ENCODE data around the gene KIAA2012. TPM values are rescaled to one million over a fixed set of nuclear protein-coding genes. Genes with fewer than 3 reads are reported as not detected.

Gene KIAA2012
- total RNA-seq, 4 donors from 2014 or later = 0.15 to 0.76 (median 0.26) TPM; not detected in 1

GRCh38 chr2:202061695-202062094 is 11.4 kb upstream of the KIAA2012 start:
- DNase-seq = no peak
- no peak overlapping the region for H3K27ac ChIP-seq
- intact Hi-C loops (cut with DNase I; ENCODE audit: low total_unique reads) = no loop called here
- no peak overlapping the region for H3K4me3 ChIP-seq
- no peaks in the 10 kb centered on the region for H3K27me3 ChIP-seq
- H3K4me1 ChIP-seq = no peaks in the 10 kb centered on the region
- TF ChIP-seq POLR2A (IDR thresholded peaks at IDR 0.05) (no peak), CTCF (IDR thresholded peaks at IDR 0.05) (no peak)
- no peaks in the 10 kb centered on the region for H3K36me3 ChIP-seq
- H3K9me3 ChIP-seq = no peaks in the 10 kb centered on the region

- no peaks in the 10 kb centered on the region for H3K9me3 ChIP-seq
- intact Hi-C loops (cut with DNase I; ENCODE audit: low total_unique reads) = no loop called here
- H3K4me1 ChIP-seq = no peaks in the 10 kb centered on the region
- TF ChIP-seq CTCF (IDR thresholded peaks at IDR 0.05) (no peak), POLR2A (IDR thresholded peaks at IDR 0.05) (no peak)
- DNase-seq = peak; percentile 22 to 31
- H3K36me3 ChIP-seq = no peaks in the 10 kb centered on the region
- no peak overlapping the region for H3K4me3 ChIP-seq
- peak overlapping the region in 1 of 2 donors; percentile 60 for H3K27ac ChIP-seq
- H3K27me3 ChIP-seq = no peaks in the 10 kb centered on the region
Measured at GRCh38 chr2:202064171-202064880, 8.7 kb upstream of the KIAA2012 start.

GRCh38 chr2:202064881-202065230 is 8.2 kb upstream of the KIAA2012 start:
- intact Hi-C loops (cut with DNase I; ENCODE audit: low total_unique reads) = no loop called here
- Histone ChIP-seq H3K27ac (peak overlapping the region in 1 of 2 donors; percentile 60), H3K36me3 (no peaks in the 10 kb centered on the region), H3K4me1 (no peaks in the 10 kb centered on the region), H3K4me3 (no peak overlapping the region), H3K27me3 (no peaks in the 10 kb centered on the region), H3K9me3 (no peaks in the 10 kb centered on the region)
- TF ChIP-seq POLR2A (IDR thresholded peaks at IDR 0.05) (no peak), CTCF (IDR thresholded peaks at IDR 0.05) (no peak)
- DNase-seq = no peak

GRCh38 chr2:202065876-202066275 is 7.2 kb upstream of the KIAA2012 start:
- no peaks in the 10 kb centered on the region for H3K36me3 ChIP-seq
- DNase-seq = no peak
- H3K27me3 ChIP-seq = no peaks in the 10 kb centered on the region
- no peaks in the 10 kb centered on the region for H3K9me3 ChIP-seq
- intact Hi-C loops (cut with DNase I; ENCODE audit: low total_unique reads) = no loop called here
- H3K4me3 ChIP-seq = no peak overlapping the region
- no peaks in the 10 kb centered on the region for H3K4me1 ChIP-seq
- H3K27ac ChIP-seq = no peak overlapping the region
- TF ChIP-seq CTCF (IDR thresholded peaks at IDR 0.05) (no peak), POLR2A (IDR thresholded peaks at IDR 0.05) (no peak)

DNA sequence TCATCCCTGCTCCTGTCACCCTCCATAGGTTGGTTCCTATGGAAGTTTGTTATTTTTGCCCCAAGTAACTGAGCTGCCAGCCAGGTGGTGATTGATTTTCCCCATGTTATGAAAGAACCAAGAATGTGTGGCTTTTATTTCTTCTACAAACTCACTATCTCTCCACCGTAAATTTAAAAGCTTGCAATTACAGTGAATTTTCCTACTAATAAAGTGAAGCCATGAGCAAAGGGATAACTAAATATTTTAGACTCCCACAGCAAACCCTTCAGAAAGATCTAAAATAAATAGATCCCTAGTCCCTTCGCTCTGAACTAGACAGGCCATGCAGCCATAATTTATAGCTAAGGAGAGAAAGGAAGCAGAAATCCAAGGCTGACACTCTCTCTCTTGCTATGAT is 6.2 kb upstream of the KIAA2012 start:
- intact Hi-C loops (cut with DNase I; ENCODE audit: low total_unique reads) = no loop called here

More for the DNA sequence above, 6.2 kb upstream of the KIAA2012 start:
- H3K36me3 ChIP-seq = no peaks in the 10 kb centered on the region
- H3K4me1 ChIP-seq = no peaks in the 10 kb centered on the region
- H3K27me3 ChIP-seq = no peaks in the 10 kb centered on the region
- no peak overlapping the region for H3K4me3 ChIP-seq
- peak overlapping the region in 1 of 2 donors; percentile 3 for H3K27ac ChIP-seq
- TF ChIP-seq CTCF (IDR thresholded peaks at IDR 0.05) (no peak), POLR2A (IDR thresholded peaks at IDR 0.05) (no peak)
- H3K9me3 ChIP-seq = no peaks in the 10 kb centered on the region
- DNase-seq = no peak

All from uterus (tissue), 4 donors.